ENCODE measurements around the gene NRXN2.
"Not testable (repeated sequence)": the region's sequence is repeated elsewhere in the genome, so short reads cannot be mapped to it uniquely, and the experiment has no call there.

Gene NRXN2

DNA sequence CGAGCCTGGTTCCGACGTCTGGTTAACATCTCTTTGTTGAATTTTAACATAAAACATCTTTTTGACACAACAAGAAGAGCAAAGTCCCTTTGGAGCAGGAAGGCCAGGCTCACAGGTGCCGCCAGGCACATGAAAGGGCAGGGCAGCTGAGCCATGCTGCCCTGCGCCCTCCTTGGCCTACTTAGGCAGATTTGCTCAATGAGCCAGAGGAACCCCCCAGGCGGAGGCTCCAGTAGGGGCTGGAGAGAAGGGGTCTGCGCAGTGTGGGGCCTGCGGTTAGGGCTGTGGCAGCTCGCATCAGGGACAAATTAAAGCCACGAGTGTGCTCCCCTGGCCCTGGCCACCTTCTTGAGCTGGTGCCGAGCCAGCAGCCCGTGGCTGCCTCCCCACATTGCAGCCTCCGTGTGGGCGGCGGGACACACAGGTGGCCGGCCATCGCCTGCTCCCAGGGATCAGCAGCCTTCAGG, 141.9 kb downstream of the NRXN2 start:
- DNase-seq: no peak

GRCh38 chr11:64580412-64580811, 142.6 kb downstream of the NRXN2 start:
- DNase-seq: no peak

DNA sequence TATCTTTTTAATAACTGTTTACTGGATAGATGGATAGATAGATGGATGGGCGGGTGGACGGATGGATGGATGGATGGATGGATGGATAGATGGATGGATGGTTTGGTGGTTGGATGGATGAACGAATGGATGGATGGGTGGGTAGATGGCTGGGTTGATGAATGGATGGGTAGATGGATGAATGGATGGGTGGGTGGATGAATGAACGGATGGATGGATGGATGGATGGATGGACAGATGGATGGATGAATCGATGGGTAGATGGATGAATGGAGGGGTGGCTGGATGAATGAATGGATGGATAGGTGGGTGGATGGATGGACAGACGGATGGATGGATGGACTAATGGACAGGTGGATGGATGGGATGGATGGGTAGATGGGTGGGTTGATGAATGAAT, 145.8 kb downstream of the NRXN2 start:
- no peak for DNase-seq

- DNase-seq: no peak
Measured at GRCh38 chr11:64572143-64572542, 150.9 kb downstream of the NRXN2 start.

DNA sequence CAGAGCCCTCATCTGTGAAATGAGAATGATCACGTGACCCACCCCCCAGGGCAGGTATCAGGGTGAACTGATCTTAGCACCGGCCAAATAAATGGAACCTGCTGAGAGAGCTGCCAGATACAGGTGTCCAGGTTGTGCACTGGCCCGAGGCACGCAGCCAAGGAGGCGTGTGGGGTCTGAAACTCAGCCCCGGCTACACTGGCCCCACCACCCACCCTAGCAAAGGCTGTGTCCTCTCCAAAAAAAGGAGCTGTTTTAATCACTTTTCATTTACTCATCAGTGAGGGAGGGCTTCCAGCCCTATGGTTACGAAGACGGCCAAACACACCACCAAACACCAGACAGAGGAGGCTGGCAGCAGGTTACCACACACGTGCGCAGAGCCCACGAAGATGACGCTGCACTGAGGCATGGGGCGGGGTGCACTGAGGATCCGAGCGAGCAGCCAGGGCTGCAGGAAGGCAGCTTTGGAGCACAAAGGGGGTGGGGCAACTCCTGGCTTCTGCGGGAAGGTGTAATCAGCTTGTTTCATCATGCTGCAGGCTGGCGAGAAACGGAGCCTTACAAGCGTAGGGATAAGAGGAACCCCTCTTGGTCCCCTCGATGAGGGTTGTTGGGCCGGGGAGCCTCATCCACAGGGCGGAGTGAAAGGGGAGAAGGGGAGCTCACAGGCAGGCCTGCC, 151.4 kb downstream of the NRXN2 start:
- DNase-seq: no peak

- no peak for DNase-seq
Measured at GRCh38 chr11:64571050-64571409, 152.0 kb downstream of the NRXN2 start.

DNA sequence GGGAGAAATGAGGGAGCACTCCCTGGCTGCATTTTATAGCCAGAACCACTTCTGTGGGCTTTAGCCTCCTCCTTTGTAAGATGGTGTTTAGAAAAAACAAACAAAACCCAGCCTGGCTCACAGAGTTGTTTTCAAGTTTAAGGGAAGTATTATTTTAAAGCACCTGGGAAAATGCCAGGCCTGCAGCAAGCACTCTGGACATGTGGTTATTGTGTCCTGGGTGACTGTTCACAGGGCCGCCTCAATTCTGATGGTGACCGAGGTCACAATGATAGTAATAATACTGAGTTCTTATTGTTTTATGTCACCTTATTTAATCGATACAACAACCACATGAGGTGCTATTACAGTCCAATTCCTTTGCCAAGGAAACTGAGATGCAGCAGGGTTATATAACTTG, 152.7 kb downstream of the NRXN2 start:
- no peak for DNase-seq

DNA sequence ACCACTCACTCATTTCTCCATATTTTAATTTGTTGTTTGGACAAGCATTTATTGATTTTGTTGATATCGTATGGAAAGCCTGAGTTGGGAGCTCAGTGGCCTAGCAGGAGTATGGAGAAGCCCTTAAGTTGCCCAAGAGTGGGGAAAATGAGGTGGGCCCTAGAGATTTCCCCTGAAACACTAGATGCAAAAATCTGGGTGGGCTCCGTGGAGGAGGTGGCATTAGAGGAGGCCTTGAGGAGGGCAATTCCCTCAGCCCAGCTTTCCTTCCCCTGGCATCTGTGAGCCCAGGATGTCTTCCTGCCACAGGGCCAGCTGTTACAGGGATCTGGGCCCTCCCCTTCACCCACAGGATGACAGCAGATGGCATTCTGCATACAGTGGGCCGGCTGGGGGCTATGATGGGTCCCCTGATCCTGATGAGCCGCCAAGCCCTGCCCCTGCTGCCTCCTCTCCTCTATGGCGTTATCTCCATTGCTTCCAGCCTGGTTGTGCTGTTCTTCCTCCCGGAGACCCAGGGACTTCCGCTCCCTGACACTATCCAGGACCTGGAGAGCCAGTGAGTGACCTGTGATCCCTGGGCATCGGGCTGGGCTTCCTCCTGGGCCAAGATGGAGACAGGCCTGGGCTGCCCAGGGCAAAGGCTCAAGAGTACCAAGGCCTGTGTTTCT, 153.6 kb downstream of the NRXN2 start:
- no peak for DNase-seq

- DNase-seq: no peak
Measured at GRCh38 chr11:64568584-64569140, 154.3 kb downstream of the NRXN2 start.

GRCh38 chr11:64568041-64568571, 154.9 kb downstream of the NRXN2 start:
- DNase-seq: no peak

GRCh38 chr11:64566915-64567891, 155.8 kb downstream of the NRXN2 start:
- DNase-seq: no peak

GRCh38 chr11:64566042-64566914, 156.7 kb downstream of the NRXN2 start:
- peak; percentile 34 to 38 for DNase-seq

DNA sequence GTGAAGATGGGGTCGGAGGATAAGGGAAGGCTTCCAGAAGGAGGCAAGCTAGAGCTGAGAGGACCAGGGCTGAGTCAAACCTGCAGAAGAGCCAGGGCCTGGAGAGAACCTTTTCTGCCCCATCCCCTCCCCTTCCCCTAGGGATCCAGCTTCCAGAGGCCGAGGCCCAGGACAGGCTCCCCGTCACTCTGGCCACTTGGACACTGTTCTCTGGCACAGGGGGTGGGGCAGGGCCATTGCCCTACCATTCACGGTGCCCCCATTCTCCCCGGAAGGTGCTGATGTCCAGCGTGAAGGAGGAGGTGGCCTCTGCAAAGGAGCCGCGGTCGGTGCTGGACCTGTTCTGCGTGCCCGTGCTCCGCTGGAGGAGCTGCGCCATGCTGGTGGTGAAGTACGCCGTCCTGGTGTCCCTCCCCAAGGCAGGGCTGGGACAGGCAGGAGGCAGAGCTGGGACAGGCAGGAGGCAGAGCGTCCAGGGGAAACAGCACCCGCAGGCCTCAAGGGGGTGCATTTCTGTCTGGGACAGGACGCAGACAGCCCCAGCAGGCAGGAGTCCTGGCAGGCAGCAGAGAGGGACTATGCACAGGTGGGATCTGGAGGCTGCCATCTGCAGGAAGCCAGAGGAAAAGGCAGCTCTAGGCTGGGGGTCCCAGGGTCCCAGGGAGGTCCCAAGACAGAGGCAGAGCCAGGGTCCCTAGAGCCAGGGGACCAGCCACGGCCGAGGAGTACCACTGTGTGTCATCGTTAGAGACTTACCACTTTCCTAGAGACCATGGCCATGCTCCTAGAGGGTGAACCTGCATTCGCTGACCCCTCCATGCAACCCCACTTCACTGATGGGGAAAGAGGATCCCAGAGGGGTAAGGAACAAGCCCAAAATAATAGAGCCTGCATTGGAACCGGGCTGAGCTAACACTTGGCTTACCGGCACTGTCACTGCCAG, 157.8 kb downstream of the NRXN2 start:
- DNase-seq: no peak

DNA sequence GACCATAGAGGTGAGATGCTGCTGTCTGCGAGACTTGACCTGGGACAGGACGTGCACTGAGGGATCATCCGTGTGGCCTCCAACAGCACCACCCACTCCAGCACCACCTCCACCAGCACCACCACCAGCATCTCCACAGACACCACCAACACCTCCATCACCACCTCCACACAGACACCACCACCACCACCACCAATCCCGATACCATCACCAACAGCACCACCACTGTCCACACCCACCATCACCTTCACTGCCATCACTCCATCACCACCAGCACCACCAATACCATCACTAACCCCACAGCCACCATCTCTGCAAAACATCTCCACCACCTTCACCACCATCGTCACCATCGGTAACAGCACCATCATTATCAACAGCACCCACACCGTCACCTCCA, 158.6 kb downstream of the NRXN2 start:
- no peak for DNase-seq

GRCh38 chr11:64563966-64564365, 159.0 kb downstream of the NRXN2 start:
- DNase-seq: no peak

GRCh38 chr11:64562723-64563351, 160.2 kb downstream of the NRXN2 start:
- no peak for DNase-seq

GRCh38 chr11:64561984-64562722, 160.8 kb downstream of the NRXN2 start:
- DNase-seq: no peak

DNA sequence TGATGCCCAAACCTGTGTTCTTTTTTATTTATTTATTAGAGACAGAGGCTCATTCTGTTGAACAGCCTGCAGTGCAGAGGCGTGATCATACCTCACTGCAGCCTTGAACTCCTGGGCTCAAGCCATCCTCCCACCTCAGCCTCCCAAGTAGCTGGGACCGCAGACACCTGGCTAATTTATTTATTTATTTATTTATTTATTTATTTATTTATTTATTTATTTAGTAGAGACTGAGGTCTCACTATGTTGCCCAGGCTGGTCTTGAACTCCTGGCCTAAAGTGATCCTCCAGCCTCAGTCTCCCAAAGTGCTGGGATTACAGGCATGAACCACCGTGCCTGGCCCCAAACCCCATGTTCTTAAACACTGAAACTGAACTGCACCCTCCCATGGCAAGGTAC, 161.6 kb downstream of the NRXN2 start:
- DNase-seq: not testable (repeated sequence)

DNA sequence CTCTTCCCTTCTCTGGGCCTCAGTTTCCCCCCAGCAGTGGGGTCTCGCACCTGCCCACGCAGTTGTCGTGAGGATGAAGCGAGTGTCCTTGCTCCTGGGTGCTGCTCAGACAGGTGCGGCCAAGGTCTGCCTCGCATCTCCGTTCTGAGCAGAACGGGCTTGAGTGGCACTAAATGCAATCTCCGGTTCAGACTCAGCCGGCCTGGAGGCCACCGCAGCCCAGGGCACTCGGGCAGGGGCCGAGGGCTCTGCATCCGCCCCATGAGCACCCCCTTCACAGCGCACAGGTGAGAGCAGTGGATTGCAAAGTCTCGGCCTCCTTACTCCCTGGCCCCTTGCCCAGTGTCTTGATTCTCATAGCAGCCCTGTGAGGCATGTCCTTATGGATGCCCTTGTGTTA, 162.1 kb downstream of the NRXN2 start:
- DNase-seq: no peak
